Endothelial cell of umbilical vein (primary cell): ENCODE data around the gene NAXD. TPM values are rescaled to one million over a fixed set of nuclear protein-coding genes. Genes with fewer than 3 reads are reported as not detected.

Source experiments
- BruUV-seq: library from RNA; stranded (reverse); fragments of 400-500 nt; replicated peaks from 2 replicates; lab custom pipeline; 2021; lab: Mats Ljungman, UMichigan
- CTCF ChIA-PET: fragments of 300-600, 350-600 bp; sonication (Branson Sonifier 250); formaldehyde crosslinking; loops from one replicate; lab custom pipeline; 2021; ENCODE audit warnings: antibody characterized with exemption, inconsistent platforms; lab: Charles Lee
- POLR2A ChIA-PET: fragments of 300-600, 350-600 bp; sonication (Branson Sonifier 250); formaldehyde crosslinking; loops from one replicate; lab custom pipeline; 2021; ENCODE audit warnings: antibody characterized with exemption, inconsistent platforms; lab: Charles Lee
- DNase-seq: peaks from one replicate; pipeline ENCODE4 v3.0.0-alpha.2; 2011; ENCODE audit warnings: low read depth, low spot score
- FAIRE-seq: peaks from 2 replicates; lab custom pipeline; 2011; peaks lifted over from hg19 to GRCh38; lab: Jason Lieb, UNC
- H2AFZ ChIP-seq: 2 replicates; pipeline ENCODE4 v1.6.0; 2012; ENCODE audit warnings: low read depth, low read length, control low read depth, inconsistent platforms
- H3K27ac ChIP-seq: 2 replicates; pipeline ENCODE4 v1.5.1; 2011; ENCODE audit warnings: low read depth, mild to moderate bottlenecking, control low read depth, low read length, moderate library complexity; ENCODE audit not compliant: insufficient read depth
- H3K27me3 ChIP-seq, 2 experiments: 2 replicates each; pipeline versions ENCODE4 v1.6.0 to v1.6.1; 2011; ENCODE audit warnings: low read length in 2 of 2, mixed read lengths in 1 of 2; ENCODE audit not compliant: control insufficient read depth in 2 of 2, insufficient read depth in 2 of 2
- H3K36me3 ChIP-seq, 2 experiments: 2 replicates in 1 of 2; 3 replicates in 1 of 2; pipeline ENCODE4 v1.5.1; 2011; ENCODE audit warnings: low read length in 2 of 2, mild to moderate bottlenecking in 1 of 2, moderate library complexity in 1 of 2; ENCODE audit not compliant: control insufficient read depth in 2 of 2, insufficient read depth in 2 of 2; ENCODE audit errors: extremely low read depth in 1 of 2
- H3K4me1 ChIP-seq: 3 replicates; pipeline ENCODE4 v1.5.1; 2011; ENCODE audit warnings: mild to moderate bottlenecking, low read length; ENCODE audit not compliant: control insufficient read depth, insufficient read depth; ENCODE audit errors: extremely low read depth
- H3K4me2 ChIP-seq: 2 replicates; pipeline ENCODE4 v1.6.1; 2011; ENCODE audit warnings: low read length, control low read depth, mixed read lengths; ENCODE audit not compliant: insufficient read depth
- H3K4me3 ChIP-seq, 3 experiments: fragments of 200-600 bp in 1 of 3; sonication (generic), shearing (Covaris generic) in 1 of 3; replicated peaks in 1 of 3; 2 replicates each; pipeline ENCODE4 v1.5.1; 2011 to 2016; ENCODE audit warnings: control low read depth in 3 of 3, low read length in 3 of 3, mild to moderate bottlenecking in 2 of 3, inconsistent platforms in 1 of 3, low read depth in 1 of 3, moderate library complexity in 1 of 3; ENCODE audit not compliant: insufficient read depth in 1 of 3
- H3K79me2 ChIP-seq: 2 replicates; pipeline ENCODE4 v1.6.0; 2012; ENCODE audit warnings: low read length, inconsistent platforms; ENCODE audit not compliant: control insufficient read depth, insufficient read depth
- H3K9ac ChIP-seq: replicated peaks from 2 replicates; pipeline ENCODE3; 2011; ENCODE audit warnings: low read length, control low read depth; ENCODE audit not compliant: insufficient read depth; ENCODE audit errors: extremely low read depth
- H3K9me1 ChIP-seq: replicated peaks from 3 replicates; pipeline ENCODE4 v1.6.0; 2011; ENCODE audit warnings: mild to moderate bottlenecking, low read length; ENCODE audit not compliant: control insufficient read depth, insufficient read depth; ENCODE audit errors: extremely low read depth
- H3K9me3 ChIP-seq: replicated peaks from 2 replicates; pipeline ENCODE4 v1.5.1; 2012; ENCODE audit warnings: low read length, inconsistent platforms; ENCODE audit not compliant: control insufficient read depth, insufficient read depth
- H4K20me1 ChIP-seq: replicated peaks from 2 replicates; pipeline ENCODE3; 2011; ENCODE audit warnings: mild to moderate bottlenecking, low read length; ENCODE audit not compliant: control insufficient read depth, insufficient read depth; ENCODE audit errors: extremely low read depth
- CTCF ChIP-seq, 2 donors: IDR thresholded peaks; 1 replicate in 1 of 2; 2 replicates in 1 of 2; pipeline ENCODE4 v1.5.1; 2011; ENCODE audit warnings: low read length in 2 of 2, mild to moderate bottlenecking in 2 of 2, moderate library complexity in 2 of 2, control low read depth in 1 of 2, inconsistent platforms in 1 of 2, low read depth in 1 of 2; ENCODE audit not compliant: insufficient read depth in 1 of 2; ENCODE audit errors: extremely low read depth in 1 of 2
- EZH2 ChIP-seq: IDR thresholded peaks from 2 replicates; pipeline ENCODE4 v1.6.1; 2012; ENCODE audit warnings: borderline replicate concordance, low read depth, mild to moderate bottlenecking, moderate library complexity, low read length, inconsistent platforms; ENCODE audit not compliant: severe bottlenecking
- FOS ChIP-seq: IDR thresholded peaks from 2 replicates; pipeline ENCODE4 v1.6.1; 2011; ENCODE audit warnings: mild to moderate bottlenecking, low read length, moderate library complexity, borderline replicate concordance; ENCODE audit not compliant: insufficient read depth
- GATA2 ChIP-seq: IDR thresholded peaks from 2 replicates; pipeline ENCODE4 v1.7.0; 2011; ENCODE audit warnings: low read depth, mild to moderate bottlenecking, moderate library complexity, mixed read lengths, low read length; ENCODE audit not compliant: insufficient read length, insufficient read depth
- JUN ChIP-seq: IDR thresholded peaks from 2 replicates; pipeline ENCODE4 v1.6.1; 2011; ENCODE audit warnings: borderline replicate concordance, low read depth; ENCODE audit not compliant: insufficient read length, insufficient read depth
- MAX ChIP-seq: IDR thresholded peaks from 2 replicates; pipeline ENCODE4 v1.6.1; 2011; ENCODE audit not compliant: insufficient read depth, insufficient read length
- MYC ChIP-seq: IDR thresholded peaks from one replicate; pipeline ENCODE4 v1.6.1; 2011; ENCODE audit warnings: mild to moderate bottlenecking, low read depth, low read length
- POLR2AphosphoS5 ChIP-seq: IDR thresholded peaks from 2 replicates; pipeline ENCODE4 v1.6.1; 2012; ENCODE audit warnings: low read depth, mild to moderate bottlenecking, control low read depth, low read length, moderate library complexity; ENCODE audit not compliant: insufficient read depth
- dilution Hi-C: fragments of 300-500 bp; cut with MboI; formaldehyde crosslinking; loops from one replicate; pipeline ENCODE4 v1.15.0; 2019; ENCODE audit warnings: low sequenced_read_pairs; ENCODE audit not compliant: extremely low pct_ligation_motif_present
- intact Hi-C: fragments of 100-400 bp; cut with micrococcal nuclease; formaldehyde crosslinking; loops from one replicate; pipeline ENCODE4 v1.10.0; 2022
- polyA plus RNA-seq, 4 experiments: library from polyadenylated mRNA; depleted of rRNA in 3 of 4; stranded (reverse) in 3 of 4; unstranded in 1 of 4; fragments of >200 nt; gene quantifications; 2 replicates each; pipeline versions ENCODE4 v1.2.1 to v1.2.3, GENCODE V29; 2011 to 2012; ENCODE audit warnings: missing spikeins in 1 of 4
- total RNA-seq: library from RNA; stranded (reverse); gene quantifications from 2 replicates; pipeline ENCODE4 v1.2.3, GENCODE V29; 2021

Gene NAXD
- total and polyA plus RNA-seq, 2 donors (not counting 3 experiments of a cell fraction or from before 2014, with no cell fraction given) = 19.9 to 42.9 TPM

GRCh38 chr13:110633776-110634175, 18.4 kb downstream of the NAXD start:
- no peak overlapping the region for H3K9ac ChIP-seq
- H3K36me3 ChIP-seq = peaks cover 17 to 44% of the 10 kb centered on the region in 2 experiments
- H3K79me2 ChIP-seq = peaks cover 28% of the 10 kb centered on the region
- POLR2A ChIA-PET = no interaction called here
- H3K4me1 ChIP-seq = no peaks in the 10 kb centered on the region
- DNase-seq (no peak), FAIRE-seq (peak; percentile 24)
- intact Hi-C loops (no loop called here), dilution Hi-C loops (no loop called here)
- H3K27ac ChIP-seq = no peak overlapping the region
- no peak overlapping the region for H3K4me2 ChIP-seq
- H3K27me3 ChIP-seq = no peaks in the 10 kb centered on the region
- no peaks in the 10 kb centered on the region for H4K20me1 ChIP-seq
- TF ChIP-seq GATA2 (no peak), MYC (no peak), EZH2 (no peak), MAX (no peak), JUN (no peak), CTCF (IDR thresholded peaks at IDR 0.05; ENCODE audit: extremely low read depth in 1 of 2, insufficient read depth in 1 of 2, low read depth in 1 of 2, low read length in 2 of 2) (no peak), POLR2AphosphoS5 (no peak), FOS (no peak)
- no TSS peak for BruUV-seq
- no peak overlapping the region for H2AFZ ChIP-seq
- H3K4me3 ChIP-seq = no peak overlapping the region
- CTCF ChIA-PET = no interaction called here
- no peaks in the 10 kb centered on the region for H3K9me1 ChIP-seq
- H3K9me3 ChIP-seq = no peaks in the 10 kb centered on the region
